HK-2 (cell line): Measurements from ENCODE around the gene CDH18.

Source experiments
- DNase-seq: peaks from one replicate; pipeline ENCODE4 v3.0.0-alpha.2; 2018; ENCODE audit not compliant: unreplicated experiment

The CDH18 gene

GRCh38 chr5:19462019-19462418 lies 526.0 kb downstream of the CDH18 start:
- DNase-seq: no peak

GRCh38 chr5:19424506-19424905 lies 563.5 kb downstream of the CDH18 start:
- DNase-seq: no peak
